SK-N-SH (cell line): ENCODE data around the gene ATP11A.

Experiments used
- CHD2 ChIP-seq: fragments of 150-350 bp; IDR thresholded peaks from 2 replicates; pipeline ENCODE4 v1.6.1; 2018; ENCODE audit warnings: low read length; ENCODE audit not compliant: partially characterized antibody
- EZH2phosphoT487 ChIP-seq: fragments of 200-600 bp; sonication (generic); IDR thresholded peaks from 2 replicates; pipeline ENCODE4 v1.6.1; 2017; ENCODE audit warnings: low read depth, mixed run types, mild to moderate bottlenecking, antibody characterized with exemption, moderate library complexity, borderline replicate concordance
- POLR2AphosphoS5 ChIP-seq: IDR thresholded peaks from 2 replicates; pipeline ENCODE4 v1.6.1; 2012; ENCODE audit warnings: low read depth, low read length
- RFX5 ChIP-seq: IDR thresholded peaks from 2 replicates; pipeline ENCODE4 v1.6.1; 2012; ENCODE audit warnings: mild to moderate bottlenecking, improper control_type of control experiment, low read length
- SIN3A ChIP-seq: IDR thresholded peaks from 2 replicates; pipeline ENCODE4 v1.6.1; 2012; ENCODE audit warnings: low read depth, mild to moderate bottlenecking, low read length, moderate library complexity, borderline replicate concordance
- TAF1 ChIP-seq: IDR thresholded peaks from 2 replicates; pipeline ENCODE4 v1.6.1; 2012; ENCODE audit warnings: low read depth, mild to moderate bottlenecking, low read length, moderate library complexity, borderline replicate concordance
- YY1 ChIP-seq: IDR thresholded peaks from 2 replicates; pipeline ENCODE4 v1.4.0; 2012; ENCODE audit warnings: low read depth, mild to moderate bottlenecking
- TF ChIP-seq, protein P1 (sequence below): IDR thresholded peaks from 2 replicates; pipeline ENCODE4 v1.4.0; 2012; ENCODE audit warnings: low read depth
- TF ChIP-seq, protein P2 (sequence below): fragments of 200-600 bp; sonication (generic); IDR thresholded peaks from 2 replicates; pipeline ENCODE4 v1.6.1; 2017; ENCODE audit warnings: antibody characterized with exemption, mild to moderate bottlenecking, moderate library complexity

DNA sequence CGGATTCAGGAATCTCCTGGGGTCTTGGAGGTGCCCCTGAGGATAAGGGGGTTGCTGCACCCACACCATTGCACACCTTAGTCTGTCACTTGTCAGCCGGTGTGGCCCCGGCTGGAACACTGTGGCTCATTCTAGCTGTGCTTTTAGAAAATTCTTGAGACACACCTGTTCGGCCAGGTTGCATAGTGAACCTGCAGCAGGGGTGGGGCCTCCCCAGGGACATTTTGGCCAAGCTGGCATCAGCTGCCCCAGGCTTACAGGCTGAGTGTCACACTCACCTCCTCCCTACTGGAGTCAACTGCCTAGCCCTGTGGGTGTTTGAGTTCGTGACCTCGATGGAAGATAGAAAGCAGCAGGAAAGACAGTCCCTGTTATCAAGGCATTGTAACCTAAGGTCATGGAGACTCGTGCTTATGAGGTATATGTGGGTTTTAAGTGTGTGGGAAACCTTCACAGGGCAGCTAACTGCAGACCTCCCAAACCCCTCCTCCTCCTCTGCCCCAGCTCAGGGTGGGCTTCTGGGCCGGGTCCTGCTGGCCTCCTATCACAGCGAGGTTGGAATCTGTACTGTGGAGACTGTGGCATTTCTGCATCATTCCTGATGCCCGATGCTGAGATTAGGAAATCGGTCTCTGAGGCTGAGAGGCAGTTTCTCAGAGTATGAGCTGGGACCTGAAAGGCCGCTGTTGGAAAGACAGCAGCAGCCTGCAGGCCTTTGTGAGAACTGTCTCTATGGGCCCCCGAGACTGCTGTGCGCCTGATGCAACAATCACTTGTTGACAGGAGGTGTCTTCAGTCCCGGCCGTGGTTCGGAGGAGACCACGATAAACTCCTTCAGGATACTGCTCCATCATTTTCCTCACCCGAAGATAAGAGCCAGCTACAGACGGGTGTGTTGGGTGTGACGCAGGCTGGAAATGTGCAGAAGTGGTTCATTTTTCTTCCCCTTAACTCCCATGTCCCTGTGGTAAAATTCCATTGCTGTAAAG lies 72.2 kb downstream of the ATP11A start:
- TF ChIP-seq CHD2, result no peak
- TF ChIP-seq, protein P1, sequence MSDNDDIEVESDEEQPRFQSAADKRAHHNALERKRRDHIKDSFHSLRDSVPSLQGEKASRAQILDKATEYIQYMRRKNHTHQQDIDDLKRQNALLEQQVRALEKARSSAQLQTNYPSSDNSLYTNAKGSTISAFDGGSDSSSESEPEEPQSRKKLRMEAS, result no peak
- TF ChIP-seq, protein P2, sequence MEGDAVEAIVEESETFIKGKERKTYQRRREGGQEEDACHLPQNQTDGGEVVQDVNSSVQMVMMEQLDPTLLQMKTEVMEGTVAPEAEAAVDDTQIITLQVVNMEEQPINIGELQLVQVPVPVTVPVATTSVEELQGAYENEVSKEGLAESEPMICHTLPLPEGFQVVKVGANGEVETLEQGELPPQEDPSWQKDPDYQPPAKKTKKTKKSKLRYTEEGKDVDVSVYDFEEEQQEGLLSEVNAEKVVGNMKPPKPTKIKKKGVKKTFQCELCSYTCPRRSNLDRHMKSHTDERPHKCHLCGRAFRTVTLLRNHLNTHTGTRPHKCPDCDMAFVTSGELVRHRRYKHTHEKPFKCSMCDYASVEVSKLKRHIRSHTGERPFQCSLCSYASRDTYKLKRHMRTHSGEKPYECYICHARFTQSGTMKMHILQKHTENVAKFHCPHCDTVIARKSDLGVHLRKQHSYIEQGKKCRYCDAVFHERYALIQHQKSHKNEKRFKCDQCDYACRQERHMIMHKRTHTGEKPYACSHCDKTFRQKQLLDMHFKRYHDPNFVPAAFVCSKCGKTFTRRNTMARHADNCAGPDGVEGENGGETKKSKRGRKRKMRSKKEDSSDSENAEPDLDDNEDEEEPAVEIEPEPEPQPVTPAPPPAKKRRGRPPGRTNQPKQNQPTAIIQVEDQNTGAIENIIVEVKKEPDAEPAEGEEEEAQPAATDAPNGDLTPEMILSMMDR, result no peak
- TF ChIP-seq TAF1, result no peak
- no peak for TF ChIP-seq POLR2AphosphoS5
- no peak for TF ChIP-seq SIN3A
- no peak for TF ChIP-seq YY1
- no peak for TF ChIP-seq EZH2phosphoT487
- TF ChIP-seq RFX5, result no peak
